GF-D8 (cell line): ENCODE measurements around the gene COL4A1.

Experiments
- DNase-seq: peaks from one replicate; lab custom pipeline; 2025; lab: John Stamatoyannopoulos, UW

COL4A1 gene

DNA sequence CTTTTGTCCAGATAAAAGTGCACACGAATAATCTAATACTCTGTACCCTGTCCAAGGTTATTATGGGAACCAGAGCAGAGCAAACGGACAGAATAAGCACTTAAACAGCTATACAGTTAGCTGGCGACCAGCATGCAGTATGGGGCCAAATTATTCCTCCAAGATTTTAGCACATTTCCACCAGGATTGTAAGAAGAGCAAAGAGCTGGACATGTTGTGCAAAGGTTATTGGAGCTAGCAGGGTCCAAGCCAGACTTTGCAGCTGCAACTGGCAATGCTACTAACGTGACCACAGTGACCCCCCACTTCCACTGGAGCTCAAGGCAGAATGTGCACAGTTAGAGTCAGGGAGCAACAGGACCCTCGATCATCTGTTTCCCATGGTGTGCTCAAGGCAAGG, 89.9 kb downstream of the COL4A1 start:
- no peak for DNase-seq

DNA sequence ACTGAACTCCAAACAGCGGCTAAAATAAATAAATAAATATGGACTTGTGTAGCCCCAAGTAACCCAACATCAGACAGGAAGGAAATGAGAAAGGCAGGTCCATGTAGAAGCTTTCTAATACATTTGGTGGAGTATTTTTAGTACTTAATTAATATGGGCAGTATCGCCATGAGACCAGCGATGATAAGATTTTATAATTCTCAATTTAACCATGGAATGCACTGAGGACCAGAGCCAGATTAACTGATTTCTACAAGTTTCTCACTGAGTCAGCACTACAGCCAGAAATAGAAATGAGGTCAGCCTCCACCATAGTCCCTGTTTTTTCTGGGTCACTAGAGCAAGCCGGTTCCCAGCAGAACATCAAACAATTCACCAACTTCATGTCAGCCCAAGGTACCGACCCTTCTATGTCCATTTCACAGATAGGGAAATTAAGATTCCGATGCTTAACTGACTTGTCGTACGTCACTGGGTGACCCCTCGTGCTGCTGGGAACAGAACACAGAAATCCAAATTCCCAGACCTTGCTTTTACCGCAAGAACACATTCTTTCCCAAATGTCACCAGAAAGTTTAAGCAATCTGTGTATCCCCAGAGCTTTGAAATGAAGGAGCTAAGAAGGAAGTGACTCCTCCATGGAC, 90.4 kb downstream of the COL4A1 start:
- no peak for DNase-seq

DNA sequence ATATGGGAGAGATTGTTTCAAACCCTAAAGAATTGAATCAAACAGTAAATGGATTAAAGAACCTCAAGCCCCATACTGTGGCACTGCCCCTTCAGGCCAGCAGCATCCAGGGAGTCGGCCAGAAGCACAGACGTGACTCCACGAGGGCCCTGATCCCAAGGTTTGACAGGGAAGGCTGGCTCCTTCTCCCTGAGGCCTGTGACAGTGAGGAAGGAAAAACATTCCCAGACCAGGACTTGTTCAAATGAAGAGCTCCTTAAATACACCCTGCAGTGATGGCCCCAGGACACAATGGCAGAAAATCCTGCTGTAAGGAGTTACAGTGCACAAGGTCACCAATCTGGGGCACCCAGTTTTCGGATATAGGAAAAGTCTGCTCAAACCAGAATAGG, 91.0 kb downstream of the COL4A1 start:
- DNase-seq, result no peak

DNA sequence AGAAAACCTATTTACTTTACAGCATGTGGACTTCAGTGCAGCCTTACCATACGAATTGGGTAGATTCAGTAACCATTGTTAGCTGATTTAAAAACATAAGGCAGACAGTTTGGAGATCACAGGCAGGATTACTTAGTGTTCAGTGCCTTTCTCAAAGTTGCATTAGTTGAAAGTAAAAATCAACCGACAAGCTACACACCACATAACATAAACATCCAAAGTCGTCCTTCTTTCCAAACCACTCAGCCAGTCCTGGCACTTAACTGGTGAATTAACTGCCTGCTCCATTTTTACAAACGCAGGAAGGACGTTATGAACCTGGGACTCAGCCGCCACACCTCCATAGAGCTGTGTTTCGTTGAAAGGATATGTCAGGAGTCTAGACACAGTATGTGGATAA, 91.4 kb downstream of the COL4A1 start:
- no peak for DNase-seq

DNA sequence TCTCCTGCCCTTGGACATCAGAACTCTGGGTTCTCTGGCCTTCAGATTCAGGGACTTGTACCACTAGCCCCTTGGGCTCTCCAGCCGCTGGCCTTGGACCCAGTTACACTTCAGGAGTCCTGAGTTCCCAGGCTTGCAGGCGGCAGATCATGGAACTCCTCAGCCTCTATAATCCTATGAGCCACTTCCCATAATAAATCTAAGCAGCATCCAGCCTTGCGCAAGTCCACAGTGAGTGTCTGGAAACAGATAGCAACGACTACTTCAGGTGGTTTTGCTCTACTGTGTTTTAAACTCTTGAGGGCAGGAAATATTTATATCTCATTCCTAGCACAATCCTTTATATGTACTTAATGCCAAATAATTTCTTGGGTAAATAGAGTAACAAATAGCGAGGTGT, 92.3 kb downstream of the COL4A1 start:
- DNase-seq, result no peak

DNA sequence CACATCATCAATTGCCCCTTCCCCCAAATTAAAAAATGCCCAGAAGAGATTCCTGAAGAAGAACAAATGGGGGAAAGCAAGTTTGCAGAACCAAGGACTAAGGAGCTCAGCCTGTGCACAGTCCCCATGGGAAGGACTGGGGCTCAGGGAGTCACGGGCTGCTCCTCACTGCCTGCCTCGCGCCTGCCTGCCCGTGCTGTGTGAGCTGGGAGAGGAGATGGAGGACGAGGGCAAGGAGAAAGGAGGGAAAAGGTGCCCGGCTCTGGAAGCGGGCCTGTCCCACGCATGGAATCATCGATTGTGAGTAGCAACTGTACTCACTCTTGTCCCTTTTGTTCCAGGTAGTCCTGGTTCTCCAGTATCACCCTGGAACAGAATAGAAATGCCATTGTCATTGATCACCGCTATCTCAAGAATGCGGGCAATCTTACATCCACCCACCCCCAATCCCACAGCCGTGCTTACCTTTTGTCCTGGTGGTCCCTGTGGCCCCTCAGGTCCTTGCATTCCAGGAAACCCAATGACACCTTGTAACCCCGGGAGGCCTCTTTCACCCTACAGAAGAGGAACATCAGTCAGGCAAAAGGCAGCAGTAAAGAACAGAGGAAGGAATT, 93.4 kb downstream of the COL4A1 start:
- DNase-seq, result no peak

DNA sequence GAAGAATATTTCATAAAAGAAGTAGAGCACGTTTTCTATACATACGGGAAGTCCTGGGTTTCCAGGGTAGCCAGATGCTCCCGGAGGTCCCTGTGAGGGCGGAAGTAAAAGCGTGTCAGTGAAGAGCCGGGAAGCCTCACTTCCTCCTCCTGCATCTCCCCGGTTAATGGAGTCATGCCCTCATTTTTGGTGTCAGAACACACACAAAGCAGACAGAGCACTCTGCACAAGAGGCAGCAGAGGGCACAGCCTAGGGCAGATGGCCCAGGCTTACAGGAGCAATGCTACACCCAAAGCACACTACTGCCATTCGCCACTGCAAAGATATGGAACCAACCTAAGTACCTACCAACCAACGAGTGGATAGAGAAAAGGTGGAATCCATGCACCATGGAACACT, 94.4 kb downstream of the COL4A1 start:
- no peak for DNase-seq

DNA sequence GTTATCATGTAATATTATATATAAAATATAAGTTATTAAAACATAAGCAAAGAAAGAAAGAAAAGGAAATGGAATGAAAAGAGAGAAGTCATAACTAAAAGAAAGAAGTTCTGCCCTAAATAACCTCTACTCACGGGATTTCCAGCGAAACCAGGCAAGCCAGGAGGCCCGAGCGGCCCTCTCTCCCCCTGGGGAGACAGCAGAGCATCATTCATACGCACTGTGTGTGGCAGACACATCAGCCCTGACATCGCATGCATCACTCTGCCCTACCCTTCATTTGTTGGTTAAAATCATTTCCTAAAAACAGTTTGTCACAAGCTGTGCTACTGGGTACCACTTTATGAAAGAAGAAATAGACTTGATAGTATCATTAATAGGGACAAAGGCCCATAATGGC, 95.2 kb downstream of the COL4A1 start:
- no peak for DNase-seq

DNA sequence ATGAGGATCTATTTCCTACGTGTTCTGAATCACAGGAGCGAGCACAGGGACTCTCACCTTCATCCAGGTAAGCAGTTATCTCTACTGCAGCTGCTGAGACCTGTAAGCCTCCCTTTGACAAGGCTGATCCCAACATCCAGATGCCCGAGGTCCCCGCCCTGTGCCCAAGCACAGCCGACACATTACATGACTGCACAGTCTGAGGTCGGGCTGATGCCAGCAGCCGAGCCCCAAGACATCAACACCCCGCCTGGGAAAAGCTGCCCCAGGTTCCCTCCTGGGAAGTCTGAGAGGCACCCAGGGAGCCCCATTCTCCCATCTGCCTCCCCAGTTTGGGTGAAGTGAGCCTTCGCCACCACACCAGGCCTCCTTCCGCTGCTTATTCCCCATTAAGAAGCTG, 95.9 kb downstream of the COL4A1 start:
- no peak for DNase-seq

DNA sequence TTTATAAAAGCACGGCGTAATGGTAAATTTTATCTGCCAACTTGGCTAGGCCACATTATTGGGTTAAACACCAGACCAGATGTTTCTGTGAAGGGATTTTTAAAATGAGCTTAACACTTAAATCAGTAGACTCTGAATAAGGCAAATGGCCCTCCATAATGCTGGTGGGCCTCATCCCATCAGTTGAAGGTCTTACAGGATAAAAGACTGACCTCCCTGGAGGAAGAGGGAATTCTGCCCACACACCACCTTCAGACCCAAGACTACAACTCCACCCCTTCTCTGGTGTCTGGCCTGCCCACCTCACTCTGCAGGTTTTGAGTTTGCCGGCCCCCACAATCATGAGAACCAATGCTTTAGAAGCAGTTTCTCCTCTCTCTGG, 96.4 kb downstream of the COL4A1 start:
- DNase-seq, result no peak

DNA sequence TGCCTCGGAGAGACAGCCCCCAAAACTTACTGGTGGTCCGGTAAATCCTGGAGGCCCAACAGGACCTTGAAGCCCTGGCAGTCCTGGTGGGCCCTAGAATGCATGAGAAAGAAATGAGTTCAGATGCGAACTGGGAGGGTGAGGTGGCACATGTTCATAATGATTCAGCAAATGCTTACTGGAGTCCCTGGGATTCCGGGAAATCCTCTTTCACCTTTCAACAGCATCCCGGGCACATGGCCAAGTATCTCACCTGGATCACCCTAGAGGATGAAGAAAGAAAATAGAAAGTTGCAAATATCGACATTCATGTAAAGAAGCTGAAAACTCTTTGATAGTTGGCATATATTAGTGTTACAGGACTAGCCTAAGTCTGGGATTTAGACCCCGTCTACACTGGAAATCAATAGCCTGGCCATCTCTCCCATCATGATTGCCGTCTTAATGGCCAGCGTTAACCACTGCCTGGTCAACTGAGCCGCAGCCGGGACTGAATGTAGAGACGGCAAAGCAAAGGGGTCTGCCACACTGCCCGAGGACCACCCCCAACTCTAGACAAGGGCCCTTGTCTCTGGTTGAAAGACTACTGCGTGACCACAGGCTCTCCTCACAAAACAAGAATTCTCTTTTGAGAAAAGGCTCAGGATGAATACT, 96.9 kb downstream of the COL4A1 start:
- DNase-seq, result no peak

DNA sequence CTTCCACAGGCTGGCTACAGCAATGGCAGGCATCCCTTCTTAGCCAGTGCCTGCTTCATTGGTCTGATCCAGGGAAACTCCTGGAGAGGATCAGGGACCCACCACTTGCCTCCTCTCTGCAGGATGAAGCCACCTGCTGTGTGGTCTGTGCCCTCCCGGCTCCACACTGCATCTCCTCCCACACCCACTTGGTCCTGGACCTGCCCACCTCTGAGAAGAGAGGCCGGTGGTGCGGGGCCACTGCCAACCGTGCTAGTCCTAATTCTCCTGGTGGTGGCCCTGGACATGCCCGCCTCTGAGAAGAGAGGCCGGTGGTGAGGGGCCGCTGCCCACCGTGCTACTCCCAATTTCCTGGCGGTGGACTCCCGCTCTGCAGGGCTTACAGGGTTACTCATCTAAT, 98.8 kb downstream of the COL4A1 start:
- no peak for DNase-seq

DNA sequence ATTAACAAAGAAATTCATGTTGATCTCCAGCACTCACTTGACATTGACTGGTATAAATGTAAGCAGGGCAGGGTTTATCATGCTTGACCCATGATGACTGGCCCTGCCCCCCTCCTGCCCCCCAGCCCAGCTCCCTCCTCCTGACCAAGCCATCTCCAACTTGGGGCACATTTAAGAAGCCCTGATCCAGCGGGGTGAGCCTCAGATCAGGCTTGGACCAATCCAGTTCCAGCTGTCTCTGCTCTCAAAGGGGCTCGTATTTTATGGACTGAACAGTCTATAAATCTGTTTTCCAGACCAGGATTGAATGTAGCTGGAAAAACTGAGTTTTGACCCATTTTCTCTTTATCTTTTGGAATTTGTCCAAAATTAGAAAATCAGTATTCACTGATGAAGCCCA, 100.0 kb downstream of the COL4A1 start:
- no peak for DNase-seq

DNA sequence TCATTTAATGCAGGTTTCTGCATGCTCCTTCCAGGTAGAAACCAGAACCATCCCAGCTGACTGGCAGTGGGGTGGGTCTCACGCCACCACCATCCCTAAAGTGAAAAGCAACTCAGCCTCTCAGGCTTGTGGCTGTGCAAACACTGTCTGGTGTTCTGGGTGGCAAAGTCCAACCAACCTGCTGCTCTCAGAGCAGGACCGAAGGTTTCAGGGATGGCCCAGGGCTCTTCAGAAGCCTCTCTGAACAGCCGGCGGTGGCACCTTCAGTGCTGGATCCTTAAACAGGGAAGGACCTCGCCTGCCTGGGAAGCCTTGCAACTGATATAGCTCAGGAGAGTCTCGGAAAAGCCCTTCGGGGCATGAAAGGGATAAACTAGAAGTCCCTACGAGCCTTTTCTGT, 100.8 kb downstream of the COL4A1 start:
- no peak for DNase-seq

DNA sequence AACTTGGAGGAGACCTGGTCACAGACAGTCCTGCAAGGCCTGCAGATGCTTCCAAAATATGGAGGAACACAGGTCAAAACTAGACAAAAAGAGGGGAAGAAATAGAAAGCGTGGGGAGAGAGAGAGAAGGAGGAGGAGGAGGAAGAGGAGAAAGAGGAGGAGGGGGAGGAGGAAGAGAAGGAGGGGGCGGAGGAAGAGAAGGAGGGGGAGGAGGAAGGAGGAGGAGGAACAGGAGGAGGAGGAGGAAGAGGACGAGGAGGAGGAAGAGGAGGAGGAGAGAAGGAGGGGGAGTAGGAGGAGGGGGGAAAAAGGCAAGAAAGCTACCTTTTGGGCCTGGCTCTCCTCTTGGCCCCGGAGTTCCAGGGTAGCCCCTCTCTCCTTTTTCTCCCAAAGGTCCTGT, 105.8 kb downstream of the COL4A1 start:
- no peak for DNase-seq

DNA sequence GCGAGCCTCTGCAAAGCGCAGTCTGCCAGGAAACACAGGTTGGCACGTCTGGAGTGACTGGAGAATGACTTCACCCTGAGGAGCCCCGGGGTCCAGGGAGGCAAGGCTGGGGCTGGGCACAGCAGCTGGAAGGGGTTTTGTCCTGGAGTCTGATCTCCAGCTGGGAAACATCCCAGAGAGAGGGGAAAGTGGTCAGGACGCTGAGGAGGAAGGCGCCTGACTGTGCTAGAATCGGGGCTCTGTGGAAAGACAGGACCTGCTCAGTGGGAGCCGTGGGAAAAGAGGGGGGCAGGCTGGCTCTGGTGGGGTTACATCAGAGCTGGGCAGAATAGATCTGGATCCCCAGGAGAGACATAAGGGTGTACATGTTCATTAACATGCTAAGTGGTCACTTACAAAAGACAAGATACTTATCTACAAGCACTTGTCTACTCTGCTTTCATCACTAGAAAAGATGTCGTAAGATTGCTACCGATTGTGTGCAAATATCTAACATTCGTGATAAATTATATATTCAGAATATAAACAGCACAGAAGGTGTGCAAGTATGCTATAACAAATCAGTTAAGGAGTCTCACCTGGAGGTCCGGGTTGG, 106.6 kb downstream of the COL4A1 start:
- no peak for DNase-seq

DNA sequence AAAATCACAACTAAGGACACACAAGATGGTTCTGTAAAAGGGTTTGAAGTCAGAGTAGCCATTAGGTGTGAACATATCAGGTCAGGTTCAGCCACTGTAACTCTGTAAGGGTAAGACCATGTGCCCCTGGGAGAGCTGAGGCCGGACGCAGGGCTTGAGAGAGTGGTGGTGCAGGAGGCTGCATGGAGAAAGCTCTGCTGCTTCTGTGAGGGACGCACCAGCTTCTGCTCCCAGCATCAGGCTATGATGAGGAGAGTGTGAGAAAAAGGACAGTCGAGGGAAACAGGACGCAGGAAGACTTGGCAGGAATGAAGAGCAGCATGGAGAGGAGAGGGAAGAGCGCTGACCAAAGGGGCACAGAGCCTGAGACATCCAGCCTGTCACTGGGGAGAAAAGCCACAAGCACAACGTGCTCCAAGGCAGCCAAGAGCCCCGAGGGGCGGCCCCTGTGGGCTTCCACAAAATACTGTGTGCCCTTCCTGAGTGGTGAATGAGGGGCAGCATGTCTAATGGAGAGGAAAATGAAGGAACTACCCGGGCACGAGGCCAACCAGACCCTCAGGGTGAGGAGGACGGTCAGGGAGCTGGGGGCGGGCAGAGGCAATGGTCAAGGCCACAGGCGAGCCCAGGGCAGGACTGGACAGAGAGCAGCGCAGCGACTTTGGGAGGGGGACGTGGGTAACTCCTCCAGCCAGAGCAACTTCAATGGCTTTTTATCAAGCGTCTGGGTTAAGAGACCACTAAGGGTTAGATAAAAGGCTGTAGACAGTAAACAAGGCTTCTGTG, 107.7 kb downstream of the COL4A1 start:
- DNase-seq, result no peak

DNA sequence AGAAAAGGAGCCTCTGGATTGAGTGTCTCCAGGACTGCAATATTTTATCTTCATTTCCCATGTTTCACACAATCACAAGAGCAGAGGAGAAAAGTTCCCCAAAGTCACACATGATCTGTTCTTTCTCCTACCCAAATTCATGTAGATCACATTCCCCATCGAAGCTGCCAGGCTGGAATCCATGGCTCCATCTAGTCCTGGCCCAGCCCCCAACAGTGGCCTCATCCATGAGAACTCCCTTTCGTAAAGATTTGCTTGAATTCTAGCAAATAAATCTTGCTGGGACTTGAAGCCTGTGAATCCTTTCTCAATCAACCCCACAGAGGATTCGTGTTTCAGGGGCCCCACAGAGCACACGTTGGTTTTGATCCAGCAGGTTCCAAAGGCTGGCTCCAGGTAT, 109.5 kb downstream of the COL4A1 start:
- no peak for DNase-seq

DNA sequence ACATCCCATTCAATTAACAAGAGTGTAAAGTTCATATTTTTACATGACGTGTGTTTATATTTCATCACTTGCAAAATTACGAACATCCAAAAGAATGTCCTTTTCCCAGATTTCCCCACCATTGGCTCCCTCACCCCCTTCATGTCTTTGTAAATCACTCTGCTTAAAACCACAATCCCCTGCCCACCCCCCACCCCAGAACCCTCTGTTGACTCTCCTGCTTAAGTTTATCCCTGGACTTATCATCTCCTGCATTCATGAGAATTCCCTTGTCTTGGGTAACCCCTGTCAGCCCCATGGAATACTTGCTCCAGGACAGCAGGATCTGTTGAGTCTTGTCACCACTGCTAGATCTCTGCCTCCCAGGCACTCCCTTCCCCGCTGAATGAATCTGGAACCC, 109.9 kb downstream of the COL4A1 start:
- no peak for DNase-seq

DNA sequence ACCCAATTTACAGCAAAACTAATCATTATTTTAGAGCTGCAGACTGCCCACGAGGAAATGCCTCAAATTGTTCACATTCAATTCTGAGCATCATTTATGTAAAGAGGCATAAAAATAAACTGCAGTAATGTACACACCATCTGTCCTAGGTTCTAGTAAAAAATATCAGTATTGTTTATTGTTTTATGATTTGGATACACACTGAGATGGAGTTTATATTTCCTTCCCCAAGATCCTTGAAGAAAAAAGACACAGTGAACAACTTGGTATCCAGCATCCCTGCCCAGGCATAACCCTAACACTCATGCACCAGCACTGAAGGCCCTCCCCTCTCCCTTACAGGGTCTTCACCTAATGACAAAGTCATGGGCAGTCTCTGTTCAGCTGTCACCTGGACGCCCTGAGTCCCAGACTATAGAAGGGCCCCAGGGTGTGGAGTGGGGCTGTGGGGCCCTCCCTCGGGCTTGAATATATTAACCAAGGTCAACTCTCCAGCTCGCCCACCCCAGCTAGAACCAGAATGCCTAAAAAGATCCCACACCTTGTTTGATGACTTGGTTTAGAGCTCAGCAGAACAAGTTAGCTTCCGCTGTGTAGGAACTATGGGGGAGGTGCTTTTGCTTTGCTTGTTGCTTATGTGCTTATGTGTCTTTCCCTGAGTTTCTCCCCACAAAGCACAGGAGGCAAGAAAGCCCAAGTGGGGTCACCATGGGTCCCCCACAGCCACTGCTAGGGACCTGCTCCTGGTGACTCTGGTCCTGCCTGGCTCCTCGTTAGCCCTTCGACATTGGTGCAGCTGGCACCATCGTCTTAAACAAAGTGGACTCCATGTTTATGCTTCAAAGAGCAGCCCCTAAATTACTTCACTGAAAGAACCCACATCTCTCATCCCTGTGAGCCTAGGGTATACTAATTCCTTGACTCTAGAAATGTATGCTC, 111.1 kb downstream of the COL4A1 start:
- DNase-seq, result no peak

DNA sequence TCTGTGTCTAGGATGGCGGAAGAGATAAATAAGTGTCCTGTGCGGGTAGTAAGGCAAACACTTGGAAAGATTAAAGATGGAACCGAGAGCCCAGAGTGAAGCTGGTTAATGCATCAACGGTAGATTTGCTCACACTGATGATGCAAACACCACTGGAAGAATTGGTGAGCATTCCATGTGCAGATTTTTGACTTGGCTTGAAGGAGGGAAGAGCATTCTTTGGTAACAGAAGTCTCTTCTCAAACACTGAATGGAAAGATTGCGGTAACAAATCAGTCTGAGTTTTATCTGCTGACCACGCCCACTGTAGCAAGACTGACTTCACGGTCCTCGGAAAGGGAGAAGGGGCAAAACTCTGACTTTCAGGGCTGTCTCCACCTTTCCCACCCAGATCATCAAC, 112.5 kb downstream of the COL4A1 start:
- no peak for DNase-seq

DNA sequence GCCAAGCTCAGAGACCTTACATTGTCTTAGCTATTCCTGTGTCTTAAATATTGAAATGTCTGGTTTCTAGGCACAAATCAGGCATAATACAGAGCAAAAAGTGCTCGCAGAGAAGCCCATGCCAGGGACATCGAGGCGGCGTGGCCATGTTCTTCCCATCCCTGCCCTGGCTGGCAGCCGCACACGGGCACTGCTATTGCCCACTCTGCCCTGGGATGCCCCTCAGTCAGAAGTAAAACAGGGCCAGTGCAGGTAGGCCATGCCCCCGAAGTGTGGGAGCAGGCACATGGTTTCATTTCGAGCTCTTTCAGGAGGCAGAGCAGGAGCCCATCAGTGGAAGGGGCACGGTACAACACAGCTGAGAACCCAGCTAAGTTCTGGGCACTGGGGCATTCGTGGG, 113.5 kb downstream of the COL4A1 start:
- DNase-seq, result no peak
